Measurements from ENCODE around the gene ACTL7B. TPM values are rescaled to one million over a fixed set of nuclear protein-coding genes. Genes with fewer than 3 reads are reported as not detected.

Gene ACTL7B
- polyA plus RNA-seq, 1 donor from 2014 or later = not detected

DNA sequence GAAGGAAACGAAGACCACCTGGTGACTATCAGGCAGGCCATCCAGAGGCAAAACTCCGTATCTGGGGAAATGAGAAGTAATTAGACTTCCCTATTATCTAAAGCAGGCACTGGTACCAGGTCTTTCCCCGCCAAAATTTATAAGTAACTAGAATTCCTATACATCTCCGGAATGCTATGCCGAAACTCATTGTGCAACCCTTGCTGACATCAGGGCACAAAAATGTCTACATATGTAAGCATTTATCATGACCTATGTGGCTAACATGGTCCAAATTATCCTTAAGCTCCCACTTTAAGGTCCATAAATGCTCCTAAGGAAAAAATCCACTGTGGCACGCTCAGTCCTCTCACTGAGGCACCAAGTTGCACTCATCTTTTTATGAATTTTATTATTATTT lies 17.8 kb downstream of the ACTL7B start:
- no peaks in the 10 kb centered on the region for H3K9me2 ChIP-seq (ENCODE audit: insufficient read depth, low read length)
- H3K36me3 ChIP-seq (ENCODE audit: insufficient read depth, low read length) = no peaks in the 10 kb centered on the region
- H3K27ac ChIP-seq (ENCODE audit: low read length) = no peak overlapping the region
- H3K9me3 ChIP-seq (ENCODE audit: low read length) = no peaks in the 10 kb centered on the region
- H3K9ac ChIP-seq (ENCODE audit: low read length) = no peak overlapping the region
- TF ChIP-seq, protein P1, sequence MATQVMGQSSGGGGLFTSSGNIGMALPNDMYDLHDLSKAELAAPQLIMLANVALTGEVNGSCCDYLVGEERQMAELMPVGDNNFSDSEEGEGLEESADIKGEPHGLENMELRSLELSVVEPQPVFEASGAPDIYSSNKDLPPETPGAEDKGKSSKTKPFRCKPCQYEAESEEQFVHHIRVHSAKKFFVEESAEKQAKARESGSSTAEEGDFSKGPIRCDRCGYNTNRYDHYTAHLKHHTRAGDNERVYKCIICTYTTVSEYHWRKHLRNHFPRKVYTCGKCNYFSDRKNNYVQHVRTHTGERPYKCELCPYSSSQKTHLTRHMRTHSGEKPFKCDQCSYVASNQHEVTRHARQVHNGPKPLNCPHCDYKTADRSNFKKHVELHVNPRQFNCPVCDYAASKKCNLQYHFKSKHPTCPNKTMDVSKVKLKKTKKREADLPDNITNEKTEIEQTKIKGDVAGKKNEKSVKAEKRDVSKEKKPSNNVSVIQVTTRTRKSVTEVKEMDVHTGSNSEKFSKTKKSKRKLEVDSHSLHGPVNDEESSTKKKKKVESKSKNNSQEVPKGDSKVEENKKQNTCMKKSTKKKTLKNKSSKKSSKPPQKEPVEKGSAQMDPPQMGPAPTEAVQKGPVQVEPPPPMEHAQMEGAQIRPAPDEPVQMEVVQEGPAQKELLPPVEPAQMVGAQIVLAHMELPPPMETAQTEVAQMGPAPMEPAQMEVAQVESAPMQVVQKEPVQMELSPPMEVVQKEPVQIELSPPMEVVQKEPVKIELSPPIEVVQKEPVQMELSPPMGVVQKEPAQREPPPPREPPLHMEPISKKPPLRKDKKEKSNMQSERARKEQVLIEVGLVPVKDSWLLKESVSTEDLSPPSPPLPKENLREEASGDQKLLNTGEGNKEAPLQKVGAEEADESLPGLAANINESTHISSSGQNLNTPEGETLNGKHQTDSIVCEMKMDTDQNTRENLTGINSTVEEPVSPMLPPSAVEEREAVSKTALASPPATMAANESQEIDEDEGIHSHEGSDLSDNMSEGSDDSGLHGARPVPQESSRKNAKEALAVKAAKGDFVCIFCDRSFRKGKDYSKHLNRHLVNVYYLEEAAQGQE (IDR thresholded peaks at IDR 0.05; ENCODE audit: borderline replicate concordance) = no peak
- no peak for TF ChIP-seq EP300 (conservative IDR thresholded peaks at IDR 0.05; ENCODE audit: poor library complexity, severe bottlenecking)
- TF ChIP-seq, protein P2, sequence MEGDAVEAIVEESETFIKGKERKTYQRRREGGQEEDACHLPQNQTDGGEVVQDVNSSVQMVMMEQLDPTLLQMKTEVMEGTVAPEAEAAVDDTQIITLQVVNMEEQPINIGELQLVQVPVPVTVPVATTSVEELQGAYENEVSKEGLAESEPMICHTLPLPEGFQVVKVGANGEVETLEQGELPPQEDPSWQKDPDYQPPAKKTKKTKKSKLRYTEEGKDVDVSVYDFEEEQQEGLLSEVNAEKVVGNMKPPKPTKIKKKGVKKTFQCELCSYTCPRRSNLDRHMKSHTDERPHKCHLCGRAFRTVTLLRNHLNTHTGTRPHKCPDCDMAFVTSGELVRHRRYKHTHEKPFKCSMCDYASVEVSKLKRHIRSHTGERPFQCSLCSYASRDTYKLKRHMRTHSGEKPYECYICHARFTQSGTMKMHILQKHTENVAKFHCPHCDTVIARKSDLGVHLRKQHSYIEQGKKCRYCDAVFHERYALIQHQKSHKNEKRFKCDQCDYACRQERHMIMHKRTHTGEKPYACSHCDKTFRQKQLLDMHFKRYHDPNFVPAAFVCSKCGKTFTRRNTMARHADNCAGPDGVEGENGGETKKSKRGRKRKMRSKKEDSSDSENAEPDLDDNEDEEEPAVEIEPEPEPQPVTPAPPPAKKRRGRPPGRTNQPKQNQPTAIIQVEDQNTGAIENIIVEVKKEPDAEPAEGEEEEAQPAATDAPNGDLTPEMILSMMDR (IDR thresholded peaks at IDR 0.05; ENCODE audit: poor library complexity, severe bottlenecking) = no peak
- TF ChIP-seq TAF1 (IDR thresholded peaks at IDR 0.05; ENCODE audit: low read depth) = no peak
- TF ChIP-seq RAD21 (conservative IDR thresholded peaks at IDR 0.05) = no peak
- no peak for TF ChIP-seq EZH2 (IDR thresholded peaks at IDR 0.05; ENCODE audit: borderline replicate concordance, insufficient read depth, low read length, poor library complexity, severe bottlenecking)
- no peak for TF ChIP-seq POLR2AphosphoS5 (IDR thresholded peaks at IDR 0.05)
- TF ChIP-seq MXI1 (conservative IDR thresholded peaks at IDR 0.05; ENCODE audit: poor library complexity, severe bottlenecking) = no peak
- no peak for TF ChIP-seq SMC3 (conservative IDR thresholded peaks at IDR 0.05; ENCODE audit: poor library complexity)
- no peak overlapping the region for H3K4me2 ChIP-seq (ENCODE audit: low read length)
- no peaks in the 10 kb centered on the region for H3K27me3 ChIP-seq (ENCODE audit: insufficient read depth, low read depth, low read length)
- H3K4me3 ChIP-seq (ENCODE audit: low read length) = no peak overlapping the region
- no peaks in the 10 kb centered on the region for H4K20me1 ChIP-seq (ENCODE audit: insufficient read depth)
- no peaks in the 10 kb centered on the region for H3F3A ChIP-seq (ENCODE audit: insufficient read depth, low read length, poor library complexity, severe bottlenecking)
- H2AFZ ChIP-seq (ENCODE audit: low read depth, low read length) = no peak overlapping the region
- no peaks in the 10 kb centered on the region for H3K79me2 ChIP-seq (replicated peaks; ENCODE audit: insufficient read depth, low read length)

DNA sequence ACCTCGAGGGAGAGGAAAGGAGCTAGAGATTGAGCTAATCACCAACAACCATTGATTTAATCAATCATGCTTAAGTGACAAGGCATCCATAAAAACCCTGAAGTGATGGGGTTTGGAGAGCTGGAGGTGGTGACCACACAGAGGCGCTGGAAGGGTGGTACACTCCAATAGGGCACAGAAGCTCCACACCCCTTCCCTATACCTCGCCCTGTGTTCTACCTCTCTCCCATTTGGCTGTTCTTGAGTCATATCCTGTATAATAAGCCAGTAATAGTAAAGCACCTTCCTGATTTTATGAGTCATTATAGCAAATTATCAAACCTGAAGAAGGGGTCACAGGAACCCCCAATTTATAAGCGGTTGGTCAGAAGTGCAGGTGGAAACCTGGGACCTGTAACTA lies 18.3 kb downstream of the ACTL7B start:
- no peak overlapping the region for H3K4me2 ChIP-seq (ENCODE audit: low read length)
- no peak overlapping the region for H3K4me3 ChIP-seq (ENCODE audit: low read length)
- H2AFZ ChIP-seq (ENCODE audit: low read depth, low read length) = no peak overlapping the region

DNA sequence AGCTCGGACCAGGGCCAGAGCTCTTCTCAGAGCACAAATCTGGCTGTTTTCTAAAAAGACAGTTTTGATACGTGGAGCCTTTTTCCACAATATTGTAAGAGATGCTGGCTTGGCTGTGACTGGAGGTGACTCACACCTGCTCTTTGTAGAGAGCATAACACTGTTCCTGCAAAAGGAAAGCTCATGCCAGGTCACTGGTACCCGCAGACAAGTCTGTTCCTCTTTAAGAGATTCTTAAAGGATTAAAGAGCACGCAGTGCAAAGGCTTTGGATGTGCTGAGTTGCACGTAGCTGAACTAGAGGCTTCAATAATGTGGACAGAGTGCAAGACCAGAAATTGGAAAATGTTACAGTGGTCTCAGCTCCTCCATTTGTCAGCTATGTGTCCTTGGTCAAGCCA lies 19.0 kb downstream of the ACTL7B start:
- Histone ChIP-seq H3K9ac (ENCODE audit: low read length) (no peak overlapping the region), H3K79me2 (replicated peaks; ENCODE audit: insufficient read depth, low read length) (no peaks in the 10 kb centered on the region), H3K4me2 (ENCODE audit: low read length) (no peak overlapping the region), H2AFZ (ENCODE audit: low read depth, low read length) (no peak overlapping the region), H3K4me3 (ENCODE audit: low read length) (no peak overlapping the region), H3F3A (ENCODE audit: insufficient read depth, low read length, poor library complexity, severe bottlenecking) (no peaks in the 10 kb centered on the region), H3K9me2 (ENCODE audit: insufficient read depth, low read length) (no peaks in the 10 kb centered on the region), H3K27ac (ENCODE audit: low read length) (no peak overlapping the region), H3K36me3 (ENCODE audit: insufficient read depth, low read length) (no peaks in the 10 kb centered on the region), H4K20me1 (ENCODE audit: insufficient read depth) (no peaks in the 10 kb centered on the region), H3K27me3 (ENCODE audit: insufficient read depth, low read depth, low read length) (no peaks in the 10 kb centered on the region), H3K9me3 (ENCODE audit: low read length) (no peaks in the 10 kb centered on the region)
- TF ChIP-seq POLR2AphosphoS5 (IDR thresholded peaks at IDR 0.05) = no peak
- no peak for TF ChIP-seq EP300 (conservative IDR thresholded peaks at IDR 0.05; ENCODE audit: poor library complexity, severe bottlenecking)
- TF ChIP-seq, protein P1 (IDR thresholded peaks at IDR 0.05; ENCODE audit: borderline replicate concordance) = no peak
- TF ChIP-seq EZH2 (IDR thresholded peaks at IDR 0.05; ENCODE audit: borderline replicate concordance, insufficient read depth, low read length, poor library complexity, severe bottlenecking) = no peak
- no peak for TF ChIP-seq TAF1 (IDR thresholded peaks at IDR 0.05; ENCODE audit: low read depth)
- TF ChIP-seq, protein P2 (IDR thresholded peaks at IDR 0.05; ENCODE audit: poor library complexity, severe bottlenecking) = no peak
- TF ChIP-seq RAD21 (conservative IDR thresholded peaks at IDR 0.05) = no peak
- TF ChIP-seq MXI1 (conservative IDR thresholded peaks at IDR 0.05; ENCODE audit: poor library complexity, severe bottlenecking) = no peak
- no peak for TF ChIP-seq SMC3 (conservative IDR thresholded peaks at IDR 0.05; ENCODE audit: poor library complexity)

More for the DNA sequence above, 18.3 kb downstream of the ACTL7B start:
- Histone ChIP-seq H3K9me2 (ENCODE audit: insufficient read depth, low read length) (no peaks in the 10 kb centered on the region), H4K20me1 (ENCODE audit: insufficient read depth) (no peaks in the 10 kb centered on the region), H3K9me3 (ENCODE audit: low read length) (no peaks in the 10 kb centered on the region), H3K79me2 (replicated peaks; ENCODE audit: insufficient read depth, low read length) (no peaks in the 10 kb centered on the region), H3F3A (ENCODE audit: insufficient read depth, low read length, poor library complexity, severe bottlenecking) (no peaks in the 10 kb centered on the region), H3K27me3 (ENCODE audit: insufficient read depth, low read depth, low read length) (no peaks in the 10 kb centered on the region), H3K27ac (ENCODE audit: low read length) (no peak overlapping the region), H3K36me3 (ENCODE audit: insufficient read depth, low read length) (no peaks in the 10 kb centered on the region), H3K9ac (ENCODE audit: low read length) (no peak overlapping the region)
- TF ChIP-seq MXI1 (conservative IDR thresholded peaks at IDR 0.05; ENCODE audit: poor library complexity, severe bottlenecking) = no peak
